SK-N-SH treated with all-trans-retinoic acid at 6 μM for 48 hours (cell line): ENCODE data around the gene MEIS2.

Experiments
- RARB ChIP-seq: fragments of 250-450 bp; sonication (Bioruptor Pico); IDR thresholded peaks from 2 replicates; pipeline ENCODE4 v1.8.0; 2021; ENCODE audit warnings: mild to moderate bottlenecking, moderate library complexity
- ZFP3 ChIP-seq: fragments of 250-450 bp; sonication (Bioruptor Pico); IDR thresholded peaks from 2 replicates; pipeline ENCODE4 v1.5.0; 2020; ENCODE audit warnings: mild to moderate bottlenecking, moderate library complexity
- TF ChIP-seq, protein P1 (sequence below): fragments of 250-450 bp; sonication (Bioruptor Pico); IDR thresholded peaks from 2 replicates; pipeline ENCODE4 v1.5.1; 2021; ENCODE audit warnings: mild to moderate bottlenecking, moderate library complexity

DNA sequence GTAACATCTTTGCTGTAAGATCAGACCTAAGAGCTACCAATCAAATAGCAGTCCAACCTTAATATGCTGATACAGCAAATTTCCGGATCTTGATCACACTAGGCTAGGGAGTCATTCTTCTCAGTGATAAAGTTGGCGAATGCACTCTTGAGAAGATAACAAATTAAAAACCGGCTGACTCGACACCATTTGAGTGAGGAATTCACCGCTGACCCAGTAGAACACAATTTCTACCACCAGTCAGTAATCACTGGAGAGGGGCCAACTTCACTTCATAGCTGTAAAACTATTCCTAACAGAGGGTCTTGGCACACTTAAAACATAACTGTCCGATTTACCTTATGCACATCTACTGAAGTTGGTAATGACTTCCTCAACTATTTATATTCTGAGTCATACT, 47.2 kb downstream of the MEIS2 start:
- TF ChIP-seq, protein P1, sequence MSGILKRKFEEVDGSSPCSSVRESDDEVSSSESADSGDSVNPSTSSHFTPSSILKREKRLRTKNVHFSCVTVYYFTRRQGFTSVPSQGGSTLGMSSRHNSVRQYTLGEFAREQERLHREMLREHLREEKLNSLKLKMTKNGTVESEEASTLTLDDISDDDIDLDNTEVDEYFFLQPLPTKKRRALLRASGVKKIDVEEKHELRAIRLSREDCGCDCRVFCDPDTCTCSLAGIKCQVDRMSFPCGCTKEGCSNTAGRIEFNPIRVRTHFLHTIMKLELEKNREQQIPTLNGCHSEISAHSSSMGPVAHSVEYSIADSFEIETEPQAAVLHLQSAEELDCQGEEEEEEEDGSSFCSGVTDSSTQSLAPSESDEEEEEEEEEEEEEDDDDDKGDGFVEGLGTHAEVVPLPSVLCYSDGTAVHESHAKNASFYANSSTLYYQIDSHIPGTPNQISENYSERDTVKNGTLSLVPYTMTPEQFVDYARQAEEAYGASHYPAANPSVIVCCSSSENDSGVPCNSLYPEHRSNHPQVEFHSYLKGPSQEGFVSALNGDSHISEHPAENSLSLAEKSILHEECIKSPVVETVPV (CRISPR knock-in tag) = no peak
- no peak for TF ChIP-seq RARB (CRISPR knock-in tag)
- TF ChIP-seq ZFP3 (CRISPR knock-in tag) = no peak
